GM19043 (cell line): Measurements from ENCODE around the gene SH2D4B.
"Not testable (repeated sequence)": the region's sequence is repeated elsewhere in the genome, so short reads cannot be mapped to it uniquely, and the experiment has no call there.

ENCODE experiments used
- ATAC-seq: cut with Tn5 transposase; IDR thresholded peaks from one replicate; pipeline ENCODE4 v1.9.1; 2021; ENCODE audit warnings: low read depth; ENCODE audit not compliant: unreplicated experiment

SH2D4B gene

GRCh38 chr10:80542053-80542452 lies 4.4 kb downstream of the SH2D4B start:
- no peak for ATAC-seq

GRCh38 chr10:80542652-80543318 lies 5.1 kb downstream of the SH2D4B start:
- ATAC-seq, result no peak

- ATAC-seq, result not testable (repeated sequence)
These were observed 5.6 kb downstream of the SH2D4B start for GRCh38 chr10:80543319-80543672.

GRCh38 chr10:80544316-80544953 lies 6.7 kb downstream of the SH2D4B start:
- no peak for ATAC-seq

GRCh38 chr10:80545258-80545881 lies 7.7 kb downstream of the SH2D4B start:
- ATAC-seq, result no peak

- ATAC-seq, result no peak
These were observed 14.5 kb downstream of the SH2D4B start for GRCh38 chr10:80552151-80552646.

- no peak for ATAC-seq
These were observed 15.7 kb downstream of the SH2D4B start for GRCh38 chr10:80553436-80553835.

GRCh38 chr10:80554050-80554449 lies 16.3 kb downstream of the SH2D4B start:
- no peak for ATAC-seq

- ATAC-seq, result no peak
These were observed 17.7 kb downstream of the SH2D4B start for GRCh38 chr10:80555415-80555814.

GRCh38 chr10:80561950-80562349 lies 24.2 kb downstream of the SH2D4B start:
- ATAC-seq, result no peak

- no peak for ATAC-seq
These were observed 29.6 kb downstream of the SH2D4B start for GRCh38 chr10:80567292-80567691.

- ATAC-seq, result no peak
These were observed 31.6 kb downstream of the SH2D4B start for GRCh38 chr10:80569131-80569895.

- no peak for ATAC-seq
These were observed 33.6 kb downstream of the SH2D4B start for GRCh38 chr10:80571352-80571751.

- ATAC-seq, result no peak
These were observed 41.6 kb downstream of the SH2D4B start for GRCh38 chr10:80579181-80579763.

- ATAC-seq, result no peak
These were observed 42.3 kb downstream of the SH2D4B start for GRCh38 chr10:80579849-80580637.

- no peak for ATAC-seq
These were observed 43.2 kb downstream of the SH2D4B start for GRCh38 chr10:80580638-80581468.

GRCh38 chr10:80581469-80581835 lies 43.8 kb downstream of the SH2D4B start:
- no peak for ATAC-seq

GRCh38 chr10:80582286-80582960 lies 44.7 kb downstream of the SH2D4B start:
- ATAC-seq, result no peak

GRCh38 chr10:80583685-80584084 lies 46.0 kb downstream of the SH2D4B start:
- ATAC-seq, result no peak
